Vagina (tissue), 2 donors: ENCODE data around the gene PDZK1IP1.

Source experiments
- POLR2A ChIP-seq, 2 donors: fragments of 450-650 bp; IDR thresholded peaks; one replicate each; pipeline ENCODE4 v1.6.1; 2017; ENCODE audit warnings: antibody characterized with exemption in 2 of 2, mild to moderate bottlenecking in 2 of 2, moderate library complexity in 2 of 2
- POLR2AphosphoS5 ChIP-seq, 2 donors: sonication (generic); formaldehyde crosslinking; IDR thresholded peaks; one replicate each; pipeline ENCODE4 v1.9.0; 2017; ENCODE audit warnings: antibody characterized with exemption in 2 of 2, mild to moderate bottlenecking in 2 of 2, low read depth in 1 of 2; ENCODE audit not compliant: insufficient read depth in 1 of 2
- TF ChIP-seq, protein P1 (sequence below), 3 experiments: fragments of 450-650 bp in 2 of 3; fragments of 200-600 bp in 1 of 3; sonication (generic) in 1 of 3; IDR thresholded peaks; one replicate each; pipeline ENCODE4 v1.5.1; 2017 to 2019; ENCODE audit warnings: antibody characterized with exemption in 3 of 3, mild to moderate bottlenecking in 2 of 3, moderate library complexity in 2 of 3

DNA sequence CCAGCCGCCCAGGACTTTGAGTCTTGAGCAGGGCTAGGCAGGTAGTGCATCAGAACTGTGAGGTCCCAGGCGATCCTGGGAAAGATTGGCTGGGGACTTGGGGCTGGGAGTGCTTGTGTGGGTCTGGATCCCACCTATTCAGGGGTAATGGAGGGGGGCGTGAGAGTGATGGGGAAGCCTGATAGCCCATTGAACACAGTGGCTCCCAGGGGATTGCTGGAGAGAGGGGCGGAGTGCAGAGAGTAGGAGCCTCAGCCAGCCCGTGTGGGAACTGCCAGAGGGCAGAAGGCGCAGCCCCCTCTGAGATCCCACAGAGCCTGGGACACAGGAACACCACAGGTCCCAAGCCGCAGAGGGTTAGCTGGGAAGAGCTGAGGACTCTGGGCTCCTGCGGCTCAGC is 19.3 kb upstream of the PDZK1IP1 start:
- TF ChIP-seq, protein P1, sequence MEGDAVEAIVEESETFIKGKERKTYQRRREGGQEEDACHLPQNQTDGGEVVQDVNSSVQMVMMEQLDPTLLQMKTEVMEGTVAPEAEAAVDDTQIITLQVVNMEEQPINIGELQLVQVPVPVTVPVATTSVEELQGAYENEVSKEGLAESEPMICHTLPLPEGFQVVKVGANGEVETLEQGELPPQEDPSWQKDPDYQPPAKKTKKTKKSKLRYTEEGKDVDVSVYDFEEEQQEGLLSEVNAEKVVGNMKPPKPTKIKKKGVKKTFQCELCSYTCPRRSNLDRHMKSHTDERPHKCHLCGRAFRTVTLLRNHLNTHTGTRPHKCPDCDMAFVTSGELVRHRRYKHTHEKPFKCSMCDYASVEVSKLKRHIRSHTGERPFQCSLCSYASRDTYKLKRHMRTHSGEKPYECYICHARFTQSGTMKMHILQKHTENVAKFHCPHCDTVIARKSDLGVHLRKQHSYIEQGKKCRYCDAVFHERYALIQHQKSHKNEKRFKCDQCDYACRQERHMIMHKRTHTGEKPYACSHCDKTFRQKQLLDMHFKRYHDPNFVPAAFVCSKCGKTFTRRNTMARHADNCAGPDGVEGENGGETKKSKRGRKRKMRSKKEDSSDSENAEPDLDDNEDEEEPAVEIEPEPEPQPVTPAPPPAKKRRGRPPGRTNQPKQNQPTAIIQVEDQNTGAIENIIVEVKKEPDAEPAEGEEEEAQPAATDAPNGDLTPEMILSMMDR (IDR thresholded peaks at IDR 0.05): no peak
- TF ChIP-seq POLR2AphosphoS5 (IDR thresholded peaks at IDR 0.05; ENCODE audit: insufficient read depth in 1 of 2, low read depth in 1 of 2): no peak
- no peak for TF ChIP-seq POLR2A (IDR thresholded peaks at IDR 0.05)
